OCI-LY1 (cell line): ENCODE measurements around the gene METTL18.
"Not testable (repeated sequence)": the region's sequence is repeated elsewhere in the genome, so short reads cannot be mapped to it uniquely, and the experiment has no call there.

Source experiments
- H2AFZ ChIP-seq: fragments of 200-600 bp; sonication (generic), shearing (Covaris generic); 2 replicates; pipeline ENCODE4 v1.6.0; 2014; ENCODE audit warnings: antibody characterized with exemption, mild to moderate bottlenecking, low read length
- H3F3A ChIP-seq: fragments of 200-600 bp; sonication (generic), shearing (Covaris generic); 2 replicates; pipeline ENCODE4 v1.6.0; 2014; ENCODE audit warnings: mild to moderate bottlenecking, antibody characterized with exemption, low read length, moderate library complexity; ENCODE audit not compliant: insufficient read depth
- H3K27ac ChIP-seq: fragments of 200-600 bp; sonication (generic); 2 replicates; pipeline ENCODE4 v1.5.1; 2014; ENCODE audit warnings: low read length, mixed run types, mild to moderate bottlenecking, low read depth; ENCODE audit not compliant: poor library complexity, severe bottlenecking
- H3K27me3 ChIP-seq: fragments of 200-600 bp; sonication (generic); 2 replicates; pipeline ENCODE4 v1.6.0; 2014; ENCODE audit warnings: antibody characterized with exemption, mild to moderate bottlenecking, low read length, moderate library complexity; ENCODE audit not compliant: insufficient read depth
- H3K36me3 ChIP-seq: fragments of 200-600 bp; sonication (generic); 2 replicates; pipeline ENCODE4 v1.6.1; 2014; ENCODE audit warnings: mild to moderate bottlenecking, antibody characterized with exemption, low read length, moderate library complexity, mixed read lengths; ENCODE audit not compliant: insufficient read depth
- H3K4me1 ChIP-seq: fragments of 200-600 bp; sonication (generic); 2 replicates; pipeline ENCODE4 v1.5.1; 2014; ENCODE audit warnings: mild to moderate bottlenecking, low read length, moderate library complexity; ENCODE audit not compliant: insufficient read depth, severe bottlenecking
- H3K4me2 ChIP-seq: fragments of 200-600 bp; sonication (generic), shearing (Covaris generic); 2 replicates; pipeline ENCODE4 v1.6.1; 2014; ENCODE audit warnings: low read length
- H3K4me3 ChIP-seq: fragments of 200-600 bp; sonication (generic); 2 replicates; pipeline ENCODE4 v1.5.1; 2014; ENCODE audit warnings: low read length, low read depth, mild to moderate bottlenecking, mixed read lengths; ENCODE audit not compliant: poor library complexity, severe bottlenecking
- H3K79me2 ChIP-seq: fragments of 200-600 bp; shearing (Covaris generic); 2 replicates; pipeline ENCODE4 v1.6.1; 2016; ENCODE audit warnings: mixed run types, low read length, mixed read lengths; ENCODE audit not compliant: insufficient read depth
- H3K9ac ChIP-seq: fragments of 200-600 bp; sonication (generic), shearing (Covaris generic); 2 replicates; pipeline ENCODE4 v1.6.1; 2014; ENCODE audit warnings: mild to moderate bottlenecking, low read length, mixed read lengths
- H3K9me2 ChIP-seq: fragments of 200-600 bp; sonication (generic), shearing (Covaris generic); 2 replicates; pipeline ENCODE4 v1.6.1; 2014; ENCODE audit warnings: low read depth, mild to moderate bottlenecking, low read length, mixed read lengths
- H3K9me3 ChIP-seq: fragments of 200-600 bp; shearing (Covaris generic); 2 replicates; pipeline ENCODE4 v1.6.1; 2014; ENCODE audit warnings: low read length, mixed read lengths
- H4K20me1 ChIP-seq: fragments of 200-600 bp; sonication (generic), shearing (Covaris generic); 2 replicates; pipeline ENCODE4 v1.6.0; 2016; ENCODE audit warnings: mild to moderate bottlenecking, low read length; ENCODE audit not compliant: insufficient read depth
- EZH2 ChIP-seq: fragments of 200-600 bp; sonication (generic), shearing (Covaris generic); IDR thresholded peaks from 2 replicates; pipeline ENCODE4 v1.8.0; 2017; ENCODE audit warnings: borderline replicate concordance, mixed run types, mild to moderate bottlenecking, antibody characterized with exemption, low read length, moderate library complexity, mixed read lengths
- TF ChIP-seq, protein P1 (sequence below): fragments of 200-600 bp; sonication (generic), shearing (Covaris generic); IDR thresholded peaks from 2 replicates; pipeline ENCODE4 v1.5.1; 2017; ENCODE audit warnings: mild to moderate bottlenecking, antibody characterized with exemption, low read length, moderate library complexity, mixed read lengths

Gene METTL18

DNA sequence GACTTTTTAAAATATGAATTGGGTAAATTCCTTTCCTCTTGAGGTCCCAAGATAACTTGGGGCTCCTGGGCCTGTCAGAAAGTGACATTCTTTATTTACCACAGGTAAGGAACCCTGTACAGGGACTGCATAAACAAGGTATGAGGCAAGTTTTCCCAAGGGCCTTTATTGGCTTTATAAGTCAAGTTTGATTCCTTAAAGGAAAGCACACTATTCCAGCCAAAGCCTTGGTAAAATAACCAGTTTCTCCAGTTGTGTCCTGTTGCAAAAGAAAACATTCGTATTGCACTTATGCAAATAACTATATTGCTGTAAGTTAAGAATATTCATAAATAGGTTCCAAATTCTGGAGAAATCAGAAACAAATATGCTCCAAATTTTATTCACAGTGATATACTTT is 21.9 kb upstream of the METTL18 start:
- peaks cover 68% of the 10 kb centered on the region for H3K36me3 ChIP-seq

DNA sequence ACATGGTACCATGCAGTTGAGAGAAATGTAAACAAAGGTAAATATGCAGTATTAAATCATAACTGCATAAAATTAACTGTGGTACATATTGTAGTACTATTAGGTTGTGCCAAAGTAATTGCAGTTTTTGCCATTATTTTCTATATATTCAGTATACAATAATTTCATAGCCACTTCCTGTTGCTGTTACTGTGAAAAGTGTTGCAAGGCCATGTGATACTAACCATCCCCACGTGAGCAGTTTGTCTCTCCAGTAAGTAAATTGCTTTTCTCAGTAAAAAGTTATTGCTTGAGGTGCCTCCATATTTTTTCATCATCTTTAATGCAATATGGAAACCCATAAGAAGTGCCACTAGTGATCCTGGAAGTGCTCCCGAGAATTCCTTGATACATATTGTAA is 19.6 kb upstream of the METTL18 start:
- Histone ChIP-seq H3K4me2 (no peak overlapping the region), H3K9me2 (no peaks in the 10 kb centered on the region), H3K36me3 (peaks cover 73% of the 10 kb centered on the region), H4K20me1 (no peaks in the 10 kb centered on the region), H3K27ac (no peak overlapping the region), H2AFZ (no peak overlapping the region), H3K4me1 (no peaks in the 10 kb centered on the region), H3F3A (no peaks in the 10 kb centered on the region), H3K9ac (no peak overlapping the region), H3K79me2 (no peaks in the 10 kb centered on the region), H3K4me3 (no peak overlapping the region), H3K27me3 (no peaks in the 10 kb centered on the region), H3K9me3 (peaks cover 2% of the 10 kb centered on the region; the same call in 1 of the 2 replicates)
- TF ChIP-seq EZH2, result no peak
- TF ChIP-seq, protein P1, sequence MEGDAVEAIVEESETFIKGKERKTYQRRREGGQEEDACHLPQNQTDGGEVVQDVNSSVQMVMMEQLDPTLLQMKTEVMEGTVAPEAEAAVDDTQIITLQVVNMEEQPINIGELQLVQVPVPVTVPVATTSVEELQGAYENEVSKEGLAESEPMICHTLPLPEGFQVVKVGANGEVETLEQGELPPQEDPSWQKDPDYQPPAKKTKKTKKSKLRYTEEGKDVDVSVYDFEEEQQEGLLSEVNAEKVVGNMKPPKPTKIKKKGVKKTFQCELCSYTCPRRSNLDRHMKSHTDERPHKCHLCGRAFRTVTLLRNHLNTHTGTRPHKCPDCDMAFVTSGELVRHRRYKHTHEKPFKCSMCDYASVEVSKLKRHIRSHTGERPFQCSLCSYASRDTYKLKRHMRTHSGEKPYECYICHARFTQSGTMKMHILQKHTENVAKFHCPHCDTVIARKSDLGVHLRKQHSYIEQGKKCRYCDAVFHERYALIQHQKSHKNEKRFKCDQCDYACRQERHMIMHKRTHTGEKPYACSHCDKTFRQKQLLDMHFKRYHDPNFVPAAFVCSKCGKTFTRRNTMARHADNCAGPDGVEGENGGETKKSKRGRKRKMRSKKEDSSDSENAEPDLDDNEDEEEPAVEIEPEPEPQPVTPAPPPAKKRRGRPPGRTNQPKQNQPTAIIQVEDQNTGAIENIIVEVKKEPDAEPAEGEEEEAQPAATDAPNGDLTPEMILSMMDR, result no peak

More for the DNA sequence above, 21.9 kb upstream of the METTL18 start:
- no peaks in the 10 kb centered on the region for H3K27me3 ChIP-seq
- H3F3A ChIP-seq, result no peaks in the 10 kb centered on the region
- TF ChIP-seq, protein P1, result no peak
- no peak for TF ChIP-seq EZH2
- H3K9me2 ChIP-seq, result no peaks in the 10 kb centered on the region
- H3K4me2 ChIP-seq, result no peak overlapping the region
- H3K9ac ChIP-seq, result no peak overlapping the region
- H4K20me1 ChIP-seq, result no peaks in the 10 kb centered on the region
- peaks cover 2% of the 10 kb centered on the region; the same call in 1 of the 2 replicates for H3K9me3 ChIP-seq
- H3K27ac ChIP-seq, result no peak overlapping the region
- no peak overlapping the region for H3K4me3 ChIP-seq
- no peaks in the 10 kb centered on the region for H3K4me1 ChIP-seq
- no peaks in the 10 kb centered on the region for H3K79me2 ChIP-seq
- H2AFZ ChIP-seq, result no peak overlapping the region

DNA sequence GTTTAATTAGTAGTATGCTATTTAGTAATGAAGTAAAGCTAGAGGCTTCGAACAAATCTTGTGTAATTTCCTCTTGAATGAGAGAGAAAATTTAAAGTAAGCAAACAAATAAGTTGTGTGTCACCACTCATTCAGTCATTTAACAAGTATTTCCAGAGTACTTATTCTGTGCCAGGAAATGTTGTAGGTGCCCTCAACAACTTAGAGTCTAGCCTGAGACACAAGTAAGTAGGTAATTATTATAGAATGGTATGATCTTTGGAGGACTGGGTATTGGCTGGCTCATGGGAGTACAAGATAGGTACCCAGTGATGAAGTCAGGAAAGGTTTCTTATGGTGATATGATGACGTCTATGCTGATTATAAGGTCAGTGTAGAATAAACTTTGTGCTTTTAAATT is 17.4 kb upstream of the METTL18 start:
- no peaks in the 10 kb centered on the region for H3K4me1 ChIP-seq
- H3F3A ChIP-seq, result no peaks in the 10 kb centered on the region
- peaks cover 2% of the 10 kb centered on the region; the same call in 1 of the 2 replicates for H3K9me3 ChIP-seq
- no peak overlapping the region for H3K9ac ChIP-seq
- H3K36me3 ChIP-seq, result peaks cover 73% of the 10 kb centered on the region
- no peaks in the 10 kb centered on the region for H3K79me2 ChIP-seq
- no peak overlapping the region for H2AFZ ChIP-seq
- no peak overlapping the region for H3K4me2 ChIP-seq
- no peaks in the 10 kb centered on the region for H3K27me3 ChIP-seq
- TF ChIP-seq EZH2, result no peak
- TF ChIP-seq, protein P1, result no peak
- no peaks in the 10 kb centered on the region for H3K9me2 ChIP-seq
- H4K20me1 ChIP-seq, result no peaks in the 10 kb centered on the region
- H3K4me3 ChIP-seq, result no peak overlapping the region
- H3K27ac ChIP-seq, result no peak overlapping the region

DNA sequence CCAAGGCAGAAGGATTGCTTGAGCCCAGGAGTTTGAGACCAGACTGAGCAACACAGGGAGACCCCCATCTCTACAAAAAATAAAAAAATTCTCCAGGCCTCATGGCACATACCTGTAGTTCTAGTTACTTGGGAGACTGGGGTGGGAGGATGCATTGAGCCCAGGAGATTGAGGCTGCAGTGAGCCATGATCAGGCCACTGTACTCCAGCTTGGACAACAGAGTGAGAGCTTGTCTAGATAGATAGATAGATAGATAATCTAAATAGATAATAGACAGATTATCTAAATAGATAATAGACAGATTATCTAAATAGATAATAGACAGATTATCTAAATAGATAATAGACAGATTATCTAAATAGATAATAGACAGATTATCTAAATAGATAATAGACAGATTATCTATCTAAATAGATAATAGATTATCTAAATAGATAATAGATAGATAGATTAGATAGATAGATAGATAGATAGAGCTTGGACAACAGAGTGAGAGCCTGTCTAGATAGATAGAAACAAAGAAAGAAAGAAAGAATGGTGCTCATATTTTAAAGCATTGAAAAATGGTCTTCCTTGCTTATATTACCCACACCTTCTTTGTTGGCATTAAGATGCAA is 16.8 kb upstream of the METTL18 start:
- not testable (repeated sequence) for H3K79me2 ChIP-seq, H3F3A ChIP-seq, H3K27ac ChIP-seq, H3K4me2 ChIP-seq, H3K9me2 ChIP-seq, H4K20me1 ChIP-seq, H3K9me3 ChIP-seq, H3K4me3 ChIP-seq, H2AFZ ChIP-seq, H3K9ac ChIP-seq, H3K27me3 ChIP-seq, H3K4me1 ChIP-seq
- peaks cover 73% of the 10 kb centered on the region for H3K36me3 ChIP-seq
